Adrenal gland (tissue), 12 donors: ENCODE data around the gene PLSCR2. TPM values are rescaled to one million over a fixed set of nuclear protein-coding genes. Genes with fewer than 3 reads are reported as not detected.

ENCODE experiments used
- DNase-seq, 7 donors: peaks; one replicate each; pipeline ENCODE4 v3.0.0-alpha.2; 2019 to 2020
- H3K27ac ChIP-seq, 5 donors: fragments of 200-600 bp; sonication (generic) in 4 of 5; 1 replicate in 3 of 5; 2 replicates in 2 of 5; pipeline versions ENCODE4 v1.5.1 to v1.8.0; 2016 to 2020; ENCODE audit warnings: mild to moderate bottlenecking in 1 of 5
- H3K27me3 ChIP-seq: fragments of 200-600 bp; 2 replicates; pipeline ENCODE4 v1.8.0; 2021
- H3K36me3 ChIP-seq, 2 donors: fragments of 200-600 bp; replicated peaks in 1 of 2; 1 replicate in 1 of 2; 2 replicates in 1 of 2; pipeline versions ENCODE4 v1.5.1 to v1.8.0; 2018 to 2022
- H3K4me1 ChIP-seq, 2 donors: fragments of 200-600 bp; replicated peaks in 1 of 2; 1 replicate in 1 of 2; 2 replicates in 1 of 2; pipeline versions ENCODE4 v1.5.1 to v1.8.0; 2018 to 2021
- H3K4me3 ChIP-seq, 4 donors: fragments of 200-600 bp; sonication (generic) in 3 of 4; one replicate each; pipeline ENCODE4 v1.5.1; 2016 to 2018
- H3K9me3 ChIP-seq, 3 donors: fragments of 200-600 bp; sonication (generic) in 1 of 3; replicated peaks in 1 of 3; 1 replicate in 2 of 3; 2 replicates in 1 of 3; pipeline versions ENCODE4 v1.5.1 to v1.8.0; 2016 to 2021
- CTCF ChIP-seq, 6 experiments: fragments of 450-650 bp in 4 of 6; fragments of 200-600 bp in 2 of 6; sonication (generic) in 1 of 6; IDR thresholded peaks; 1 replicate in 5 of 6; 2 replicates in 1 of 6; pipeline versions ENCODE4 v1.5.1 to v1.8.0; 2016 to 2021; ENCODE audit warnings: antibody characterized with exemption in 6 of 6, mild to moderate bottlenecking in 2 of 6, moderate library complexity in 1 of 6
- POLR2A ChIP-seq, 2 donors: fragments of 450-650 bp; IDR thresholded peaks; one replicate each; pipeline ENCODE4 v1.6.1; 2017; ENCODE audit warnings: antibody characterized with exemption in 2 of 2, mild to moderate bottlenecking in 2 of 2, moderate library complexity in 1 of 2
- WGBS, 4 donors: extraction: QIAGEN DNeasy Blood & Tissue Kit in 2 of 4; methylation state at CpG; one replicate each; pipeline versions ENCODE4 v1.1.5 to v1.1.7; 2013 to 2017; 5-methylcytosine and 5-hydroxymethylcytosine counted together
- intact Hi-C, 2 donors: fragments of 100-400 bp; cut with DNase I; formaldehyde crosslinking; loops; one replicate each; pipeline versions ENCODE4 v1.14.1 to v1.15.0; 2022 to 2023
- polyA plus RNA-seq, 3 donors: library from polyadenylated mRNA; stranded (reverse); fragments of 200-250 nt in 2 of 3; fragments of 350-450 nt in 1 of 3; fragmentation: Illumina TruSeq in 1 of 3; extraction: RNeasy Lipid Tissue Mini Kit (QIAGEN cat#74804) in 1 of 3; gene quantifications; one replicate each; pipeline ENCODE4 v1.2.3, GENCODE V29; 2013 to 2014
- total RNA-seq, 9 donors: library from RNA; depleted of rRNA in 4 of 9; stranded (reverse); fragments of >200 nt in 4 of 9; fragments of 120-200 nt in 1 of 9; fragmentation: NEBNext Ultra II Directional in 1 of 9; extraction: Animal tissue kit (Norgen Biotek cat#: 25700) in 1 of 9; gene quantifications; one replicate each; pipeline versions ENCODE4 v1.1.0 to v1.2.4, GENCODE V29; 2013 to 2023
- donor health status: healthy with polysubstance abuse.
- donor health status: Bipolar disorder and iron deficiency.
- donor health status: DM: yes; HTN: yes; CAD: no.
- donor health status: DM: no; HTN: no; CAD: no.
- donor health status: DM: no; HTN: no; CAD: no.
- donor health status: DM: yes; HTN: yes; CAD: no.

PLSCR2 gene
- total and polyA plus RNA-seq, 12 donors, result 0.11 to 0.41 TPM; not detected in 10

GRCh38 chr3:146465693-146466465 is 3.5 kb downstream of the PLSCR2 start:
- Histone ChIP-seq H3K27ac (no peak overlapping the region), H3K27me3 (no peaks in the 10 kb centered on the region), H3K4me1 (no peaks in the 10 kb centered on the region), H3K9me3 (no peaks in the 10 kb centered on the region), H3K4me3 (no peak overlapping the region), H3K36me3 (no peaks in the 10 kb centered on the region)
- DNase-seq, result no peak
- WGBS, 4 donors, result 79 to 87% (median 82%) methylated on average over 6 of the region's 6 CpGs
- TF ChIP-seq CTCF (IDR thresholded peaks at IDR 0.05) (no peak), POLR2A (IDR thresholded peaks at IDR 0.05) (no peak)
- intact Hi-C loops, result no loop called here

DNA sequence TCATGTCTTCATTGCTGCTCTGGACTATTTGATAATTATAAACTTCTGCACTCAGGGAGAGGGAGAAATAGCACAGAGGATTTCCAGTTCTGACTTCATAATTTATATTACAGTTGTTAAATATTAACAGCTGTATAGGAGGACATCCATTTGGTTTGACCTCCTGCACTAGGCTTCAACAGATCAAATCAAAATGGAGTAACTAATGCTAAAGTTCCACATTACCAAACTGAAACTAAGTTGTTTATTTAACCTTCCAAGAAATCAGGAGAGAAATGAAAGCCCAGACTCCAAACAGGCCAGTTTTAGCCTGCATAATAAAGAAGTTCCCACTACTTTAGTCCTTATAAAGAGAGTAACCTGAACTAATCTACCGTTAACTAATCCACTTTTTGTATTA is 4.6 kb downstream of the PLSCR2 start:
- Histone ChIP-seq H3K27ac (no peak overlapping the region), H3K4me1 (no peaks in the 10 kb centered on the region), H3K4me3 (no peak overlapping the region), H3K27me3 (no peaks in the 10 kb centered on the region), H3K9me3 (no peaks in the 10 kb centered on the region), H3K36me3 (no peaks in the 10 kb centered on the region)
- DNase-seq, result no peak
- no peak for TF ChIP-seq CTCF (IDR thresholded peaks at IDR 0.05)
- no peak for TF ChIP-seq POLR2A (IDR thresholded peaks at IDR 0.05)
- WGBS, 4 donors, result 79 to 85% (median 82%) methylated on average over 1 of the region's 1 CpG
- intact Hi-C loops, result no loop called here

DNA sequence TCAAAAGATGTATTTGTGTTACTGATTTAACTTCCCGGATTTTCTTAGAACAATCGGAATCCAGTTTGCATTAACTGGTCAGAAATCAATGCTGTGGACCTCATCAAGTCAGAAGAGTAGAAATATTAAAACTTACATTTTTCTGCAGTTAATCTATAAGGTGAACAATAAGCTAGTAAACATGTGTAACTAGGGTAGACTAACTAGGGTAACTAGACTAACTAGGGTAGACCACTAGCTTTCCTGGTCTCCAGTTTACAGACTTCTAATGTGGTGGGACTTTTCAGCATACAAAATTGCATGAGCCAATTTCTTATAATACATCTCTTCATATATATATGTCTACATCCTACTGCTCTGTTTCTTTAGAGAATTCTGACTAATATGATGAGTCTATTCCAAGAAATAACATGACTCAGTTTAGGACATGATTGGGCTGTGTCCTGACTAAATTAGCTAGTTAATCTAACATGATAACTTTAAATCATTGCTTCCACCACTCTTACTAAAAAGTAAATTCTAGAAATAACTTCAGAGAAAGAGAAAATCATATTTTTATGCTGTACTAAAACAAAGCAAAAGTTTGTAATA is 5.3 kb downstream of the PLSCR2 start:
- H3K4me3 ChIP-seq, result no peak overlapping the region
- H3K27me3 ChIP-seq, result no peaks in the 10 kb centered on the region
- H3K36me3 ChIP-seq, result no peaks in the 10 kb centered on the region
- DNase-seq, result no peak
- H3K4me1 ChIP-seq, result no peaks in the 10 kb centered on the region
- no peaks in the 10 kb centered on the region for H3K9me3 ChIP-seq
- TF ChIP-seq POLR2A (IDR thresholded peaks at IDR 0.05) (no peak), CTCF (IDR thresholded peaks at IDR 0.05) (no peak)
- intact Hi-C loops, result no loop called here
- 75 to 95% (median 90%) methylated on average over 2 of the region's 2 CpGs for WGBS, 4 donors
- H3K27ac ChIP-seq, result no peak overlapping the region

GRCh38 chr3:146454796-146455195 is 14.6 kb downstream of the PLSCR2 start:
- DNase-seq, result no peak
- no peaks in the 10 kb centered on the region for H3K9me3 ChIP-seq
- TF ChIP-seq CTCF (IDR thresholded peaks at IDR 0.05) (no peak), POLR2A (IDR thresholded peaks at IDR 0.05) (no peak)
- intact Hi-C loops, result no loop called here
- H3K36me3 ChIP-seq, result no peaks in the 10 kb centered on the region
- H3K27me3 ChIP-seq, result no peaks in the 10 kb centered on the region
- H3K4me3 ChIP-seq, result no peak overlapping the region
- no peaks in the 10 kb centered on the region for H3K4me1 ChIP-seq
- no peak overlapping the region for H3K27ac ChIP-seq
- 68 to 81% (median 72%) methylated on average over 3 of the region's 3 CpGs for WGBS, 4 donors
